Choroid plexus epithelial cell (primary cell): ENCODE data around the gene QRICH1.

Experiments
- DNase-seq: peaks from one replicate; pipeline ENCODE4 v3.0.0-alpha.2; 2010; ENCODE audit warnings: low read depth
- H3K4me3 ChIP-seq: 2 replicates; pipeline ENCODE4 v1.5.1; 2011; ENCODE audit warnings: low read depth, mild to moderate bottlenecking, control low read depth, low read length, moderate library complexity
- CTCF ChIP-seq: conservative IDR thresholded peaks from 2 replicates; pipeline ENCODE4 v1.5.1; 2011; ENCODE audit warnings: low read depth, mild to moderate bottlenecking, control low read depth, inconsistent platforms, low read length, moderate library complexity

QRICH1 gene

GRCh38 chr3:49112262-49112661, 18.4 kb upstream of the QRICH1 start:
- no peak for TF ChIP-seq CTCF
- no peak overlapping the region for H3K4me3 ChIP-seq
- DNase-seq = no peak

- no peak for TF ChIP-seq CTCF
- no peak for DNase-seq
- H3K4me3 ChIP-seq = no peak overlapping the region
Measured at GRCh38 chr3:49111347-49111746, 17.5 kb upstream of the QRICH1 start.

- no peak for TF ChIP-seq CTCF
- DNase-seq = no peak
- no peak overlapping the region for H3K4me3 ChIP-seq
Measured at GRCh38 chr3:49110780-49111179, 16.9 kb upstream of the QRICH1 start.

- no peak overlapping the region for H3K4me3 ChIP-seq
- no peak for DNase-seq
Measured at GRCh38 chr3:49108346-49108745, 14.5 kb upstream of the QRICH1 start.

GRCh38 chr3:49104427-49105291, 10.8 kb upstream of the QRICH1 start, which contains the start of gene QARS1:
QARS1 (minus strand) TSS chr3:49104757; CDS start chr3:49104733, 24 bp downstream.
- TF ChIP-seq CTCF = no peak
- H3K4me3 ChIP-seq = peak within 1 kb of the TSS; percentile 98
- peak; percentile 94 for DNase-seq

More at GRCh38 chr3:49108346-49108745, 14.5 kb upstream of the QRICH1 start:
- no peak for TF ChIP-seq CTCF

- DNase-seq = no peak
- no peak for TF ChIP-seq CTCF
- peak overlapping the region; percentile 98 for H3K4me3 ChIP-seq
Measured at GRCh38 chr3:49104052-49104426, 10.2 kb upstream of the QRICH1 start.
